Ovary (tissue), 3 donors: ENCODE results near the gene MCM7.
A peak's percentile ranks its signal among the peaks of the same experiment; 100 is the strongest.

Experiments
- EP300 ChIP-seq: sonication (generic); formaldehyde crosslinking; IDR thresholded peaks from one replicate; pipeline ENCODE4 v1.6.1; 2017; ENCODE audit warnings: antibody characterized with exemption
- POLR2A ChIP-seq: fragments of 450-650 bp; IDR thresholded peaks from one replicate; pipeline ENCODE4 v1.6.1; 2017; ENCODE audit warnings: antibody characterized with exemption, mild to moderate bottlenecking, moderate library complexity
- TF ChIP-seq, protein P1 (sequence below), 3 donors: fragments of 450-650 bp in 2 of 3; fragments of 200-600 bp in 1 of 3; IDR thresholded peaks; one replicate each; pipeline versions ENCODE4 v1.5.1 to v1.8.0; 2016 to 2022; ENCODE audit warnings: antibody characterized with exemption in 3 of 3, mild to moderate bottlenecking in 1 of 3
- donor health status: DM: no; HTN: no; CAD: no.

DNA sequence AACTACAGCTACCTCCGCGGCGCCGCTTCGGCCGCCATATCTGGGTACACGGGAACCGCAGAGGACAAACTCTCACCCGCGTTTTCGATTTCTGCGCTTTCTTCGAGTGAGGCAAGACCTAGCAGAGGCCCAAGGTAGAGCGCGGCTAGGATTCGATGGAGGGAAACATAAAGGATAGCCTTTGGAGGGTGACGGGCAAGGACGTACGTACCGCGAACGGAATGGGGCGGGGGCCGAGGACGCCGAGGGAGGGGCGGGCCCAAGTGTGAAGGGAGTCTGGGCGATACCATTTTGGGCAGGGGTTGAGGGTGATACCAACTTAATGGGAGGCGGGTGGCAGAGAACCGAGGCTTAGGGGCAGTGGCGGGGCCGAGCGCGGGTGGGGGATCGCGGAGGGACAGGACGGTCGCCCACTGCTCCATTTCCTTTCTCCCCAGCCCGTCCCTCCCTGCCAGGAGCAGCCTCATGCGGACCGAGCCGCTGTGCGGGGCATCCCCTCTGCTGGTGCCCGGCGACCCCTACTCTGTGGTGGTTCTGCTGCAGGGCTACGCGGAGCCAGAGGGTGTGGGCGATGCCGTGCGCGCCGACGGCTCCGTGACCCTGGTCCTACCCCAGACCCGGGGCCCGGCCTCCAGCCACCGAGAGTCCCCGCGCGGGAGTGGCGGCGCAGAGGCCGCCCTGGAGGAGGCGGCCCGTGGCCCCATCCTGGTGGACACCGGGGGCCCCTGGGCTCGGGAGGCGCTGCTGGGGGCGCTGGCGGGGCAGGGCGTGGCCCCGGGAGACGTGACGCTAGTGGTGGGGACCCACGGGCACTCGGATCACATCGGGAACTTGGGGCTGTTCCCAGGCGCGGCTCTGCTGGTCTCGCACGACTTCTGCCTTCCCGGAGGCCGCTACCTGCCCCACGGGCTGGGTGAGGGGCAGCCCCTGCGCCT, 26.0 kb upstream of the MCM7 start, which contains the start of gene MBLAC1:
- TF ChIP-seq, protein P1, sequence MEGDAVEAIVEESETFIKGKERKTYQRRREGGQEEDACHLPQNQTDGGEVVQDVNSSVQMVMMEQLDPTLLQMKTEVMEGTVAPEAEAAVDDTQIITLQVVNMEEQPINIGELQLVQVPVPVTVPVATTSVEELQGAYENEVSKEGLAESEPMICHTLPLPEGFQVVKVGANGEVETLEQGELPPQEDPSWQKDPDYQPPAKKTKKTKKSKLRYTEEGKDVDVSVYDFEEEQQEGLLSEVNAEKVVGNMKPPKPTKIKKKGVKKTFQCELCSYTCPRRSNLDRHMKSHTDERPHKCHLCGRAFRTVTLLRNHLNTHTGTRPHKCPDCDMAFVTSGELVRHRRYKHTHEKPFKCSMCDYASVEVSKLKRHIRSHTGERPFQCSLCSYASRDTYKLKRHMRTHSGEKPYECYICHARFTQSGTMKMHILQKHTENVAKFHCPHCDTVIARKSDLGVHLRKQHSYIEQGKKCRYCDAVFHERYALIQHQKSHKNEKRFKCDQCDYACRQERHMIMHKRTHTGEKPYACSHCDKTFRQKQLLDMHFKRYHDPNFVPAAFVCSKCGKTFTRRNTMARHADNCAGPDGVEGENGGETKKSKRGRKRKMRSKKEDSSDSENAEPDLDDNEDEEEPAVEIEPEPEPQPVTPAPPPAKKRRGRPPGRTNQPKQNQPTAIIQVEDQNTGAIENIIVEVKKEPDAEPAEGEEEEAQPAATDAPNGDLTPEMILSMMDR (IDR thresholded peaks at IDR 0.05), result peak in 1 of 3 donors; percentile 19
- no peak for TF ChIP-seq POLR2A
- no peak for TF ChIP-seq EP300
